Osteoblast (primary cell): ENCODE measurements around the gene GSTA3. TPM values are rescaled to one million over a fixed set of nuclear protein-coding genes. Genes with fewer than 3 reads are reported as not detected.
"Not testable (repeated sequence)": the region's sequence is repeated elsewhere in the genome, so short reads cannot be mapped to it uniquely, and the experiment has no call there.

Source experiments
- DNase-seq: peaks from one replicate; pipeline ENCODE4 v3.0.0; 2011; ENCODE audit warnings: low spot score, mixed read lengths; ENCODE audit not compliant: insufficient read length; ENCODE audit errors: missing footprints
- H2AFZ ChIP-seq: 2 replicates; pipeline ENCODE4 v1.6.0; 2011; ENCODE audit warnings: mild to moderate bottlenecking, low read length
- H3K27ac ChIP-seq: 2 replicates; pipeline ENCODE4 v1.5.1; 2011; ENCODE audit warnings: mild to moderate bottlenecking, low read depth, low read length, moderate library complexity
- H3K27me3 ChIP-seq: 2 replicates; pipeline ENCODE4 v1.6.0; 2012; ENCODE audit warnings: mild to moderate bottlenecking, control low read depth, inconsistent platforms, low read length, moderate library complexity; ENCODE audit not compliant: insufficient read depth
- H3K36me3 ChIP-seq: 2 replicates; pipeline ENCODE4 v1.5.1; 2011; ENCODE audit warnings: mild to moderate bottlenecking, low read length, control low read depth, moderate library complexity; ENCODE audit not compliant: insufficient read depth
- H3K4me1 ChIP-seq: 2 replicates; pipeline ENCODE4 v1.5.1; 2011; ENCODE audit warnings: mild to moderate bottlenecking, low read length, control low read depth, moderate library complexity; ENCODE audit not compliant: insufficient read depth
- H3K4me2 ChIP-seq: 2 replicates; pipeline ENCODE4 v1.6.0; 2011; ENCODE audit warnings: mild to moderate bottlenecking, low read length; ENCODE audit not compliant: insufficient read depth
- H3K4me3 ChIP-seq: fragments of 200-600 bp; sonication (generic); 3 replicates; pipeline ENCODE4 v1.5.1; 2012; ENCODE audit warnings: mild to moderate bottlenecking, low read length, inconsistent platforms; ENCODE audit not compliant: insufficient read depth
- H3K79me2 ChIP-seq: 2 replicates; pipeline ENCODE4 v1.6.0; 2012; ENCODE audit warnings: mild to moderate bottlenecking, low read length, control low read depth, inconsistent platforms; ENCODE audit not compliant: insufficient read depth
- H3K9me3 ChIP-seq: 2 replicates; pipeline ENCODE4 v1.5.1; 2011; ENCODE audit warnings: low read depth, low read length, control low read depth
- H4K20me1 ChIP-seq: 2 replicates; pipeline ENCODE4 v1.6.0; 2012; ENCODE audit warnings: mild to moderate bottlenecking, low read length, control low read depth; ENCODE audit not compliant: insufficient read depth
- CTCF ChIP-seq: IDR thresholded peaks from 2 replicates; pipeline ENCODE4 v1.5.1; 2011; ENCODE audit warnings: mild to moderate bottlenecking, low read depth, low read length, moderate library complexity; ENCODE audit errors: extremely low read depth
- total RNA-seq: library from RNA; depleted of rRNA; stranded (reverse); fragments of >200 nt; gene quantifications from 2 replicates; pipeline ENCODE4 v1.2.3, GENCODE V29; 2012

GSTA3 gene
- total RNA-seq, 1 donor = not detected

GRCh38 chr6:52858416-52858815, 51.1 kb downstream of the GSTA3 start:
- no peak overlapping the region for H2AFZ ChIP-seq
- H3K4me2 ChIP-seq = no peak overlapping the region
- H3K4me1 ChIP-seq = no peaks in the 10 kb centered on the region
- H3K27ac ChIP-seq = no peak overlapping the region
- no peaks in the 10 kb centered on the region for H3K36me3 ChIP-seq
- H3K9me3 ChIP-seq = no peaks in the 10 kb centered on the region
- DNase-seq = no peak
- H3K4me3 ChIP-seq = no peak overlapping the region
- H4K20me1 ChIP-seq = no peaks in the 10 kb centered on the region
- H3K27me3 ChIP-seq = peaks cover 37% of the 10 kb centered on the region
- TF ChIP-seq CTCF = no peak
- no peaks in the 10 kb centered on the region for H3K79me2 ChIP-seq

- H3K4me3 ChIP-seq, H4K20me1 ChIP-seq, H3K36me3 ChIP-seq, H3K9me3 ChIP-seq, H3K4me1 ChIP-seq, H3K79me2 ChIP-seq, DNase-seq, H3K4me2 ChIP-seq, H3K27ac ChIP-seq, H2AFZ ChIP-seq: not testable (repeated sequence)
- H3K27me3 ChIP-seq = peaks cover 46% of the 10 kb centered on the region
These were observed 53.4 kb downstream of the GSTA3 start for GRCh38 chr6:52856137-52856536.

GRCh38 chr6:52849137-52849536, 60.4 kb downstream of the GSTA3 start:
- Histone ChIP-seq H3K4me3 (no peak overlapping the region), H3K79me2 (no peaks in the 10 kb centered on the region), H3K4me1 (no peaks in the 10 kb centered on the region), H2AFZ (no peak overlapping the region), H4K20me1 (no peaks in the 10 kb centered on the region), H3K36me3 (no peaks in the 10 kb centered on the region), H3K4me2 (no peak overlapping the region), H3K27ac (no peak overlapping the region), H3K27me3 (peaks cover 43% of the 10 kb centered on the region), H3K9me3 (peaks cover 7% of the 10 kb centered on the region)
- no peak for TF ChIP-seq CTCF
- DNase-seq = no peak

Other genes with a start within 250 kb of the GSTA3 start
- gene TMEM14A, start 238.6 kb downstream of the GSTA3 start, total RNA-seq = 15.6 and 19.9 TPM in 2 replicates
- gene GSTA2, start 146.2 kb downstream of the GSTA3 start, total RNA-seq = not detected in 2 replicates
- not detected in 2 replicates for gene GSTA1, start 105.9 kb downstream of the GSTA3 start, total RNA-seq
- not detected in 2 replicates for gene GSTA5, start 68.9 kb downstream of the GSTA3 start, total RNA-seq
- 33.3 and 36.2 TPM in 2 replicates for gene GSTA4, start 85.6 kb upstream of the GSTA3 start, total RNA-seq
- 17.4 and 20.0 TPM in 2 replicates for gene CILK1, start 152.1 kb upstream of the GSTA3 start, total RNA-seq
- gene FBXO9, start 155.7 kb upstream of the GSTA3 start, total RNA-seq = 45.1 and 53.6 TPM in 2 replicates
- gene GCM1, start 239.1 kb upstream of the GSTA3 start, total RNA-seq = not detected in 2 replicates